ENCODE data around the gene INTS15.

DNA sequence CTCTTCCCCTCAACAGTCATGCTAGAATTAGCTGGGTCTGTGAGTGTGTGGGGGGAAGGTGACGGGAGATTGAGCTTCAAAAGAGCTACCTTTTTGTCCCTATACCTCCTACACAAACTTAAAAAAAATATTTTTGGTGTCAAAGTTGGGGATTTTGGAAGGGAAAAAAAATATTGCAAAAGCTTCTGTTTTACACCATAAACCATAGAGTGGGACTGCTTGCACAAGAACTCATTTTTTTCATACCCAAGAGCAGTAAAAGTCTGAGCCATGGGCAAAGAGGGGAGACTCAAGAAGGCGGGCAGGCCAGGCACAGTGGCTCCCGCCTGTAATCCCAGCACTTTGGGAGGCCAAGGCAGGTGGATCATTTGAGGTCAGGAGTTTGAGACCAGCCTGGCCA lies 21.9 kb upstream of the INTS15 start:
- TF ChIP-seq, protein P1, sequence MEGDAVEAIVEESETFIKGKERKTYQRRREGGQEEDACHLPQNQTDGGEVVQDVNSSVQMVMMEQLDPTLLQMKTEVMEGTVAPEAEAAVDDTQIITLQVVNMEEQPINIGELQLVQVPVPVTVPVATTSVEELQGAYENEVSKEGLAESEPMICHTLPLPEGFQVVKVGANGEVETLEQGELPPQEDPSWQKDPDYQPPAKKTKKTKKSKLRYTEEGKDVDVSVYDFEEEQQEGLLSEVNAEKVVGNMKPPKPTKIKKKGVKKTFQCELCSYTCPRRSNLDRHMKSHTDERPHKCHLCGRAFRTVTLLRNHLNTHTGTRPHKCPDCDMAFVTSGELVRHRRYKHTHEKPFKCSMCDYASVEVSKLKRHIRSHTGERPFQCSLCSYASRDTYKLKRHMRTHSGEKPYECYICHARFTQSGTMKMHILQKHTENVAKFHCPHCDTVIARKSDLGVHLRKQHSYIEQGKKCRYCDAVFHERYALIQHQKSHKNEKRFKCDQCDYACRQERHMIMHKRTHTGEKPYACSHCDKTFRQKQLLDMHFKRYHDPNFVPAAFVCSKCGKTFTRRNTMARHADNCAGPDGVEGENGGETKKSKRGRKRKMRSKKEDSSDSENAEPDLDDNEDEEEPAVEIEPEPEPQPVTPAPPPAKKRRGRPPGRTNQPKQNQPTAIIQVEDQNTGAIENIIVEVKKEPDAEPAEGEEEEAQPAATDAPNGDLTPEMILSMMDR (IDR thresholded peaks at IDR 0.05) = no peak
- TF ChIP-seq EP300 (IDR thresholded peaks at IDR 0.05) = no peak

Measured in tibial nerve (tissue), 4 donors.